Keratinocyte (primary cell): ENCODE data around the gene ATP6V0A1. TPM values are rescaled to one million over a fixed set of nuclear protein-coding genes. Genes with fewer than 3 reads are reported as not detected.

Experiments used
- DNase-seq: peaks from one replicate; pipeline ENCODE4 v3.0.0-alpha.2; 2011; ENCODE audit warnings: low read depth, missing footprints, low spot score
- FAIRE-seq: peaks from 2 replicates; lab custom pipeline; 2011; peaks lifted over from hg19 to GRCh38; lab: Jason Lieb, UNC
- H2AFZ ChIP-seq: 2 replicates; pipeline ENCODE4 v1.6.0; 2012; ENCODE audit warnings: low read length, control low read depth, inconsistent platforms; ENCODE audit not compliant: control insufficient read depth
- H3K27ac ChIP-seq: 2 replicates; pipeline ENCODE4 v1.5.1; 2011; ENCODE audit warnings: low read length; ENCODE audit not compliant: control insufficient read depth, insufficient read depth
- H3K27me3 ChIP-seq: 3 replicates; pipeline ENCODE4 v1.6.0; 2011; ENCODE audit warnings: low read length; ENCODE audit not compliant: control insufficient read depth, insufficient read depth; ENCODE audit errors: extremely low read depth
- H3K36me3 ChIP-seq, 2 experiments: 2 replicates in 1 of 2; 3 replicates in 1 of 2; pipeline ENCODE4 v1.5.1; 2011; ENCODE audit warnings: low read length in 2 of 2, mild to moderate bottlenecking in 1 of 2; ENCODE audit not compliant: control insufficient read depth in 2 of 2, insufficient read depth in 2 of 2; ENCODE audit errors: extremely low read depth in 1 of 2
- H3K4me1 ChIP-seq: 3 replicates; pipeline ENCODE4 v1.5.1; 2011; ENCODE audit warnings: low read length; ENCODE audit not compliant: control insufficient read depth, insufficient read depth; ENCODE audit errors: extremely low read depth
- H3K4me2 ChIP-seq: 3 replicates; pipeline ENCODE4 v1.6.0; 2011; ENCODE audit warnings: low read depth, low read length; ENCODE audit not compliant: control insufficient read depth, insufficient read depth; ENCODE audit errors: extremely low read depth
- H3K4me3 ChIP-seq, 3 experiments: fragments of 200-600 bp in 1 of 3; sonication (generic) in 1 of 3; 2 replicates in 2 of 3; 3 replicates in 1 of 3; pipeline ENCODE4 v1.5.1; 2011 to 2016; ENCODE audit warnings: low read length in 3 of 3, mild to moderate bottlenecking in 3 of 3, control low read depth in 2 of 3, inconsistent platforms in 1 of 3, low read depth in 1 of 3, mixed read lengths in 1 of 3, mixed run types in 1 of 3, moderate library complexity in 1 of 3; ENCODE audit not compliant: control insufficient read depth in 2 of 3, insufficient read depth in 2 of 3; ENCODE audit errors: extremely low read depth in 1 of 3
- H3K79me2 ChIP-seq: 2 replicates; pipeline ENCODE4 v1.6.0; 2012; ENCODE audit warnings: low read length; ENCODE audit not compliant: control insufficient read depth, insufficient read depth
- H3K9ac ChIP-seq: 3 replicates; pipeline ENCODE4 v1.6.0; 2011; ENCODE audit warnings: low read length; ENCODE audit not compliant: control insufficient read depth, insufficient read depth; ENCODE audit errors: extremely low read depth
- H3K9me1 ChIP-seq: 3 replicates; pipeline ENCODE4 v1.6.0; 2011; ENCODE audit warnings: low read length; ENCODE audit not compliant: control insufficient read depth, insufficient read depth; ENCODE audit errors: extremely low read depth
- H3K9me3 ChIP-seq: 2 replicates; pipeline ENCODE4 v1.5.1; 2012; ENCODE audit warnings: low read depth, low read length; ENCODE audit not compliant: control insufficient read depth
- H4K20me1 ChIP-seq: 3 replicates; pipeline ENCODE4 v1.6.0; 2011; ENCODE audit warnings: low read length; ENCODE audit not compliant: control insufficient read depth, insufficient read depth; ENCODE audit errors: extremely low read depth
- EZH2 ChIP-seq: IDR thresholded peaks from one replicate; pipeline ENCODE4 v1.6.1; 2012; ENCODE audit warnings: inconsistent platforms, mild to moderate bottlenecking, low read length, moderate library complexity
- dilution Hi-C: fragments of 300-500 bp; cut with MboI; formaldehyde crosslinking; loops from one replicate; pipeline ENCODE4 v1.7.0; 2020; ENCODE audit warnings: low sequenced_read_pairs; ENCODE audit not compliant: extremely low pct_ligation_motif_present
- polyA plus RNA-seq, 5 experiments: library from polyadenylated mRNA; depleted of rRNA in 3 of 5; stranded (reverse) in 3 of 5; stranded (forward) in 1 of 5; unstranded in 1 of 5; fragments of >200 nt; gene quantifications; 1 replicate in 1 of 5; 2 replicates in 3 of 5; 3 replicates in 1 of 5; pipeline versions ENCODE4 v1.2.1 to v1.2.3, GENCODE V29; 2011 to 2012; ENCODE audit warnings: missing spikeins in 2 of 5, low read depth in 1 of 5, low replicate concordance in 1 of 5
- TF ChIP-seq, protein P1 (sequence below), 3 experiments: IDR thresholded peaks in 1 of 3; conservative IDR thresholded peaks in 1 of 3; optimal IDR thresholded peaks in 1 of 3; 2 replicates in 2 of 3; 3 replicates in 1 of 3; pipeline versions ENCODE3 to v1.5.1; 2011; ENCODE audit warnings: low read length in 3 of 3, mild to moderate bottlenecking in 3 of 3, moderate library complexity in 2 of 3, control low read depth in 1 of 3, inconsistent platforms in 1 of 3; ENCODE audit not compliant: insufficient read depth in 2 of 3; ENCODE audit errors: extremely low read depth in 1 of 3

The ATP6V0A1 gene
- polyA plus RNA-seq, 1 donor (not counting 4 experiments of a cell fraction or from before 2014, with no cell fraction given), result 24.0 TPM

- no peaks in the 10 kb centered on the region for H4K20me1 ChIP-seq
- peaks cover 49% of the 10 kb centered on the region for H3K79me2 ChIP-seq
- DNase-seq (no peak), FAIRE-seq (no peak)
- H3K9ac ChIP-seq, result peak overlapping the region; percentile 71
- dilution Hi-C loops, result no loop called here
- no peaks in the 10 kb centered on the region for H3K27me3 ChIP-seq
- TF ChIP-seq, protein P1, sequence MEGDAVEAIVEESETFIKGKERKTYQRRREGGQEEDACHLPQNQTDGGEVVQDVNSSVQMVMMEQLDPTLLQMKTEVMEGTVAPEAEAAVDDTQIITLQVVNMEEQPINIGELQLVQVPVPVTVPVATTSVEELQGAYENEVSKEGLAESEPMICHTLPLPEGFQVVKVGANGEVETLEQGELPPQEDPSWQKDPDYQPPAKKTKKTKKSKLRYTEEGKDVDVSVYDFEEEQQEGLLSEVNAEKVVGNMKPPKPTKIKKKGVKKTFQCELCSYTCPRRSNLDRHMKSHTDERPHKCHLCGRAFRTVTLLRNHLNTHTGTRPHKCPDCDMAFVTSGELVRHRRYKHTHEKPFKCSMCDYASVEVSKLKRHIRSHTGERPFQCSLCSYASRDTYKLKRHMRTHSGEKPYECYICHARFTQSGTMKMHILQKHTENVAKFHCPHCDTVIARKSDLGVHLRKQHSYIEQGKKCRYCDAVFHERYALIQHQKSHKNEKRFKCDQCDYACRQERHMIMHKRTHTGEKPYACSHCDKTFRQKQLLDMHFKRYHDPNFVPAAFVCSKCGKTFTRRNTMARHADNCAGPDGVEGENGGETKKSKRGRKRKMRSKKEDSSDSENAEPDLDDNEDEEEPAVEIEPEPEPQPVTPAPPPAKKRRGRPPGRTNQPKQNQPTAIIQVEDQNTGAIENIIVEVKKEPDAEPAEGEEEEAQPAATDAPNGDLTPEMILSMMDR (optimal IDR thresholded peaks at IDR 0.05 in 1 of 3, IDR thresholded peaks at IDR 0.05 in 1 of 3, conservative IDR thresholded peaks at IDR 0.05 in 1 of 3; ENCODE audit: extremely low read depth in 1 of 3, insufficient read depth in 2 of 3, low read length in 3 of 3), result no peak
- no peak for TF ChIP-seq EZH2
- H3K4me1 ChIP-seq, result peaks cover 31% of the 10 kb centered on the region
- peak overlapping the region; percentile 22 for H3K27ac ChIP-seq
- no peaks in the 10 kb centered on the region for H3K9me3 ChIP-seq
- H3K4me3 ChIP-seq, result peak overlapping the region; percentile 85 to 93 (median 88)
- peak overlapping the region; percentile 74 for H2AFZ ChIP-seq
- H3K4me2 ChIP-seq, result peak overlapping the region; percentile 92
- no peaks in the 10 kb centered on the region for H3K9me1 ChIP-seq
- peaks cover 28 to 52% of the 10 kb centered on the region in 2 experiments for H3K36me3 ChIP-seq
Observed at GRCh38 chr17:42566215-42566882, 107.7 kb downstream of the ATP6V0A1 start.

GRCh38 chr17:42566883-42567573 is 108.3 kb downstream of the ATP6V0A1 start, which contains the start of gene MLX:
Gene MLX, plus strand, starts transcription at chr17:42567100. Its CDS starts 25 bp downstream, at chr17:42567125.
- Histone ChIP-seq H4K20me1 (no peaks in the 10 kb centered on the region), H3K4me2 (peak within 1 kb of the TSS; percentile 92), H3K9me1 (no peaks in the 10 kb centered on the region), H3K9me3 (no peaks in the 10 kb centered on the region), H2AFZ (peak within 1 kb of the TSS; percentile 74), H3K36me3 (peaks cover 32 to 59% of the 10 kb centered on the region in 2 experiments), H3K27ac (peak within 1 kb of the TSS; percentile 52), H3K27me3 (no peaks in the 10 kb centered on the region), H3K79me2 (peaks cover 50% of the 10 kb centered on the region), H3K4me1 (peaks cover 26% of the 10 kb centered on the region), H3K4me3 (peak within 1 kb of the TSS; percentile 85 to 93 (median 88)), H3K9ac (peak within 1 kb of the TSS; percentile 71)
- DNase-seq (no peak), FAIRE-seq (no peak)
- TF ChIP-seq, protein P1 (optimal IDR thresholded peaks at IDR 0.05 in 1 of 3, IDR thresholded peaks at IDR 0.05 in 1 of 3, conservative IDR thresholded peaks at IDR 0.05 in 1 of 3; ENCODE audit: extremely low read depth in 1 of 3, insufficient read depth in 2 of 3, low read length in 3 of 3), result peak in 1 of 3 experiments; percentile 2
- TF ChIP-seq EZH2, result no peak
- dilution Hi-C loops, result no loop called here
